Caco-2 (cell line): ENCODE results near the gene SH2B3. TPM values are rescaled to one million over a fixed set of nuclear protein-coding genes. Genes with fewer than 3 reads are reported as not detected.
A peak's percentile ranks its signal among the peaks of the same experiment; 100 is the strongest.

ENCODE experiments used
- BruUV-seq: library from RNA; stranded (reverse); fragments of 400-500 nt; replicated peaks from 2 replicates; lab custom pipeline; 2021; lab: Mats Ljungman, UMichigan
- CTCF ChIA-PET: fragments of 300-600 bp; sonication (Branson Sonifier 250); formaldehyde crosslinking; loops from one replicate; lab custom pipeline; 2022; ENCODE audit warnings: antibody characterized with exemption; lab: Charles Lee
- POLR2A ChIA-PET: fragments of 300-600 bp; sonication (Branson Sonifier 250); formaldehyde crosslinking; loops from one replicate; lab custom pipeline; 2022; ENCODE audit warnings: antibody characterized with exemption; lab: Charles Lee
- DNase-seq, 2 experiments: peaks; one replicate each; pipeline versions ENCODE4 v3.0.0 to v3.0.0-alpha.2; 2020 to 2022
- H3K27me3 ChIP-seq: replicated peaks from 2 replicates; pipeline ENCODE4 v1.6.0; 2011; ENCODE audit warnings: low read length; ENCODE audit not compliant: control insufficient read depth, insufficient read depth
- H3K36me3 ChIP-seq: 2 replicates; pipeline ENCODE4 v1.5.1; 2011; ENCODE audit warnings: low read length; ENCODE audit not compliant: control insufficient read depth, insufficient read depth
- H3K4me1 ChIP-seq: fragments of 250-450 bp; sonication (Bioruptor Pico); 2 replicates; pipeline ENCODE4 v1.5.1; 2020; ENCODE audit warnings: mild to moderate bottlenecking
- H3K4me3 ChIP-seq: 2 replicates; pipeline ENCODE4 v1.5.1; 2011; ENCODE audit warnings: low read depth, mild to moderate bottlenecking, control low read depth, low read length
- H3K9me3 ChIP-seq: fragments of 250-450 bp; sonication (Bioruptor Pico); 2 replicates; pipeline ENCODE4 v1.5.1; 2020; ENCODE audit warnings: mild to moderate bottlenecking, moderate library complexity
- H3K27ac Mint-ChIP-seq: one replicate; pipeline ENCODE4 v1.8.0; 2022; ENCODE audit warnings: mixed read lengths; ENCODE audit not compliant: unreplicated experiment
- H3K27me3 Mint-ChIP-seq: one replicate; pipeline ENCODE4 v1.8.0; 2022; ENCODE audit warnings: mixed read lengths; ENCODE audit not compliant: insufficient read depth, unreplicated experiment
- H3K36me3 Mint-ChIP-seq: one replicate; pipeline ENCODE4 v1.8.0; 2022; ENCODE audit warnings: mild to moderate bottlenecking, mixed read lengths; ENCODE audit not compliant: insufficient read depth, unreplicated experiment
- H3K4me1 Mint-ChIP-seq: one replicate; pipeline ENCODE4 v1.8.0; 2022; ENCODE audit warnings: low read depth, mixed read lengths; ENCODE audit not compliant: unreplicated experiment
- H3K4me3 Mint-ChIP-seq: one replicate; pipeline ENCODE4 v1.8.0; 2022; ENCODE audit warnings: mild to moderate bottlenecking, moderate library complexity, mixed read lengths; ENCODE audit not compliant: unreplicated experiment
- H3K9me3 Mint-ChIP-seq: one replicate; pipeline ENCODE4 v1.8.0; 2022; ENCODE audit warnings: mixed read lengths; ENCODE audit not compliant: unreplicated experiment
- CTCF ChIP-seq, 2 experiments: fragments of 200-600 bp in 1 of 2; IDR thresholded peaks; 1 replicate in 1 of 2; 2 replicates in 1 of 2; pipeline versions ENCODE4 v1.5.1 to v1.8.0; 2011 to 2022; ENCODE audit warnings: antibody characterized with exemption in 1 of 2, control low read depth in 1 of 2, inconsistent platforms in 1 of 2, low read depth in 1 of 2, low read length in 1 of 2, mild to moderate bottlenecking in 1 of 2, moderate library complexity in 1 of 2; ENCODE audit not compliant: insufficient read depth in 1 of 2, severe bottlenecking in 1 of 2, unreplicated experiment in 1 of 2
- intact Hi-C: fragments of 100-400 bp; cut with micrococcal nuclease; formaldehyde crosslinking; loops from one replicate; pipeline ENCODE4 v1.10.0; 2022; ENCODE audit not compliant: unreplicated experiment
- total RNA-seq: library from RNA; stranded (reverse); gene quantifications from 2 replicates; pipeline ENCODE4 v1.2.3, GENCODE V29; 2022

Gene SH2B3
- total RNA-seq, 1 experiment from 2014 or later: 16.1 TPM

GRCh38 chr12:111434049-111434448 is 28.3 kb downstream of the SH2B3 start:
- CTCF ChIA-PET: interaction anchor here (0.6 kb wide), 1 partner anchor 110 kb away, joined by 3 read pairs; no protein-coding TSS in a partner anchor
- no peak overlapping the region for H3K4me3 Mint-ChIP-seq
- POLR2A ChIA-PET: no interaction called here

GRCh38 chr12:111434680-111435338 is 29.1 kb downstream of the SH2B3 start:
- Mint-ChIP-seq H3K36me3 (peaks cover 49% of the 10 kb centered on the region), H3K27ac (no peak overlapping the region), H3K4me1 (peaks cover 17% of the 10 kb centered on the region), H3K27me3 (no peaks in the 10 kb centered on the region), H3K9me3 (no peaks in the 10 kb centered on the region), H3K4me3 (no peak overlapping the region)
- Histone ChIP-seq H3K9me3 (no peaks in the 10 kb centered on the region), H3K27me3 (no peaks in the 10 kb centered on the region), H3K4me1 (no peaks in the 10 kb centered on the region), H3K36me3 (no peaks in the 10 kb centered on the region), H3K4me3 (no peak overlapping the region)
- POLR2A ChIA-PET: no interaction called here
- CTCF ChIA-PET: interaction anchor here (0.6 to 1.5 kb wide), 2 partner anchors 17 to 111 kb away, joined by 3 read pairs; no protein-coding TSS in a partner anchor
- no TSS peak for BruUV-seq
- no peak for TF ChIP-seq CTCF (IDR thresholded peaks at IDR 0.05; ENCODE audit: insufficient read depth in 1 of 2, low read depth in 1 of 2, low read length in 1 of 2, severe bottlenecking in 1 of 2, unreplicated experiment in 1 of 2)
- no peak for DNase-seq
- intact Hi-C loops: no loop called here

More at GRCh38 chr12:111434049-111434448, 28.3 kb downstream of the SH2B3 start:
- Mint-ChIP-seq H3K9me3 (no peaks in the 10 kb centered on the region), H3K27ac (no peak overlapping the region), H3K36me3 (peaks cover 42% of the 10 kb centered on the region), H3K4me1 (peaks cover 17% of the 10 kb centered on the region), H3K27me3 (no peaks in the 10 kb centered on the region)
- TF ChIP-seq CTCF (IDR thresholded peaks at IDR 0.05; ENCODE audit: insufficient read depth in 1 of 2, low read depth in 1 of 2, low read length in 1 of 2, severe bottlenecking in 1 of 2, unreplicated experiment in 1 of 2): no peak
- H3K9me3 ChIP-seq: no peaks in the 10 kb centered on the region
- no peak overlapping the region for H3K4me3 ChIP-seq
- intact Hi-C loops: no loop called here
- no peaks in the 10 kb centered on the region for H3K4me1 ChIP-seq
- H3K36me3 ChIP-seq: no peaks in the 10 kb centered on the region
- no peaks in the 10 kb centered on the region for H3K27me3 ChIP-seq
- no TSS peak for BruUV-seq
- DNase-seq: no peak

GRCh38 chr12:111435661-111436201 is 30.0 kb downstream of the SH2B3 start:
- CTCF ChIA-PET: interaction anchor here (1.5 kb wide), 1 partner anchor 16 kb away, joined by 3 read pairs; no protein-coding TSS in a partner anchor
- no peaks in the 10 kb centered on the region for H3K27me3 Mint-ChIP-seq

More at GRCh38 chr12:111435661-111436201, 30.0 kb downstream of the SH2B3 start:
- intact Hi-C loops: no loop called here
- POLR2A ChIA-PET: no interaction called here
- H3K27ac Mint-ChIP-seq: peak overlapping the region; percentile 24
- peaks cover 17% of the 10 kb centered on the region for H3K4me1 Mint-ChIP-seq
- no peak for DNase-seq
- TF ChIP-seq CTCF (IDR thresholded peaks at IDR 0.05; ENCODE audit: insufficient read depth in 1 of 2, low read depth in 1 of 2, low read length in 1 of 2, severe bottlenecking in 1 of 2, unreplicated experiment in 1 of 2): no peak
- no peaks in the 10 kb centered on the region for H3K4me1 ChIP-seq
- no TSS peak for BruUV-seq
- peaks cover 58% of the 10 kb centered on the region for H3K36me3 Mint-ChIP-seq
- no peaks in the 10 kb centered on the region for H3K36me3 ChIP-seq
- no peaks in the 10 kb centered on the region for H3K9me3 Mint-ChIP-seq
- H3K9me3 ChIP-seq: no peaks in the 10 kb centered on the region
- H3K4me3 ChIP-seq: no peak overlapping the region
- no peak overlapping the region for H3K4me3 Mint-ChIP-seq
- H3K27me3 ChIP-seq: no peaks in the 10 kb centered on the region
